HEK293 (cell line): Measurements from ENCODE around the gene MYO7B.

ENCODE experiments used
- CTCF ChIA-PET: fragments of 350-600 bp; formaldehyde crosslinking; extraction: SDS; loops from one replicate; lab custom pipeline; 2021; ENCODE audit warnings: antibody characterized with exemption; lab: Yijun Ruan, JAX
- POLR2A ChIA-PET: fragments of 300-600 bp; formaldehyde crosslinking; extraction: SDS; loops from one replicate; lab custom pipeline; 2020; ENCODE audit warnings: antibody characterized with exemption, inconsistent platforms; lab: Yijun Ruan, JAX
- H3K27ac ChIP-seq: fragments of 200-500 bp; sonication (Bioruptor generic); 2 replicates; pipeline ENCODE4 v1.5.1; 2014; ENCODE audit warnings: low read depth, low read length, control low read depth, inconsistent platforms; ENCODE audit errors: extremely low read depth
- H3K36me3 ChIP-seq, 2 experiments: fragments of 200-500 bp in 1 of 2; sonication (Bioruptor generic) in 1 of 2; 1 replicate in 1 of 2; 2 replicates in 1 of 2; pipeline ENCODE4 v1.5.1; 2014 to 2017; ENCODE audit warnings: inconsistent platforms in 2 of 2, low read length in 2 of 2; ENCODE audit not compliant: control insufficient read depth in 2 of 2, insufficient read depth in 1 of 2
- H3K4me1 ChIP-seq: fragments of 200-500 bp; sonication (Bioruptor generic); 2 replicates; pipeline ENCODE4 v1.5.1; 2014; ENCODE audit warnings: mild to moderate bottlenecking, low read length, inconsistent platforms; ENCODE audit not compliant: control insufficient read depth, insufficient read depth
- H3K4me3 ChIP-seq: 2 replicates; pipeline ENCODE4 v1.5.1; 2011; ENCODE audit warnings: low read depth, mild to moderate bottlenecking, control low read depth, low read length, moderate library complexity
- H3K9me3 ChIP-seq: fragments of 200-500 bp; sonication (Bioruptor generic); 2 replicates; pipeline ENCODE4 v1.5.1; 2014; ENCODE audit warnings: low read depth, low read length, inconsistent platforms; ENCODE audit not compliant: control insufficient read depth, insufficient read depth
- IKZF3 ChIP-seq: fragments of 450-650 bp; IDR thresholded peaks from 2 replicates; pipeline ENCODE4 v1.5.0; 2018; ENCODE audit warnings: missing biosample characterization, mild to moderate bottlenecking, missing genetic modification characterization, moderate library complexity
- KLF10 ChIP-seq: fragments of 450-650 bp; IDR thresholded peaks from 2 replicates; pipeline ENCODE4 v1.5.1; 2018; ENCODE audit warnings: missing biosample characterization, mild to moderate bottlenecking, missing genetic modification characterization
- KLF17 ChIP-seq: fragments of 450-650 bp; formaldehyde crosslinking; IDR thresholded peaks from 2 replicates; pipeline ENCODE4 v1.5.1; 2016; ENCODE audit warnings: missing biosample characterization, missing genetic modification characterization
- MYNN ChIP-seq: fragments of 450-650 bp; formaldehyde crosslinking; IDR thresholded peaks from 2 replicates; pipeline ENCODE4 v1.5.1; 2016; ENCODE audit warnings: missing biosample characterization, missing genetic modification characterization, borderline replicate concordance
- ZBTB17 ChIP-seq: fragments of 450-650 bp; formaldehyde crosslinking; IDR thresholded peaks from 2 replicates; pipeline ENCODE4 v1.5.1; 2016; ENCODE audit warnings: missing biosample characterization, missing genetic modification characterization
- ZNF112 ChIP-seq: fragments of 450-650 bp; formaldehyde crosslinking; IDR thresholded peaks from 2 replicates; pipeline ENCODE4 v1.5.0; 2017; ENCODE audit warnings: missing biosample characterization, missing genetic modification characterization
- ZNF133 ChIP-seq: fragments of 450-650 bp; formaldehyde crosslinking; IDR thresholded peaks from 2 replicates; pipeline ENCODE4 v1.5.1; 2016; ENCODE audit warnings: missing biosample characterization, missing genetic modification characterization
- ZNF138 ChIP-seq: fragments of 450-650 bp; formaldehyde crosslinking; IDR thresholded peaks from 2 replicates; pipeline ENCODE4 v1.5.1; 2016; ENCODE audit warnings: missing biosample characterization, missing genetic modification characterization, borderline replicate concordance
- ZNF211 ChIP-seq: fragments of 450-650 bp; formaldehyde crosslinking; IDR thresholded peaks from 2 replicates; pipeline ENCODE4 v1.5.1; 2016; ENCODE audit warnings: low read depth, missing biosample characterization, missing genetic modification characterization
- ZNF24 ChIP-seq: fragments of 450-650 bp; formaldehyde crosslinking; IDR thresholded peaks from 2 replicates; pipeline ENCODE4 v1.5.1; 2016; ENCODE audit warnings: missing biosample characterization, missing genetic modification characterization
- ZNF302 ChIP-seq: fragments of 450-650 bp; formaldehyde crosslinking; IDR thresholded peaks from 2 replicates; pipeline ENCODE4 v1.5.1; 2016; ENCODE audit warnings: missing biosample characterization, missing genetic modification characterization, low read depth
- ZNF324 ChIP-seq: fragments of 450-650 bp; formaldehyde crosslinking; IDR thresholded peaks from 2 replicates; pipeline ENCODE4 v1.5.1; 2016; ENCODE audit warnings: missing biosample characterization, missing genetic modification characterization
- ZNF335 ChIP-seq: fragments of 450-650 bp; formaldehyde crosslinking; conservative IDR thresholded peaks from 2 replicates; pipeline ENCODE4 v1.5.1; 2016; ENCODE audit warnings: missing biosample characterization, missing genetic modification characterization
- ZNF341 ChIP-seq: fragments of 450-650 bp; formaldehyde crosslinking; IDR thresholded peaks from 2 replicates; pipeline ENCODE4; 2016; ENCODE audit warnings: low read depth, missing biosample characterization, missing genetic modification characterization
- ZNF350 ChIP-seq: fragments of 450-650 bp; formaldehyde crosslinking; IDR thresholded peaks from 2 replicates; pipeline ENCODE4 v1.5.0; 2017; ENCODE audit warnings: missing biosample characterization, mild to moderate bottlenecking, missing genetic modification characterization
- ZNF391 ChIP-seq: fragments of 450-650 bp; formaldehyde crosslinking; IDR thresholded peaks from 2 replicates; pipeline ENCODE4 v1.5.1; 2016; ENCODE audit warnings: low read depth, missing biosample characterization, missing genetic modification characterization, borderline replicate concordance
- ZNF416 ChIP-seq: fragments of 450-650 bp; formaldehyde crosslinking; IDR thresholded peaks from 2 replicates; pipeline ENCODE4 v1.5.1; 2016; ENCODE audit warnings: missing biosample characterization, missing genetic modification characterization
- ZNF510 ChIP-seq: fragments of 450-650 bp; formaldehyde crosslinking; IDR thresholded peaks from 2 replicates; pipeline ENCODE4 v1.5.1; 2018; ENCODE audit warnings: mild to moderate bottlenecking, missing genetic modification characterization, missing biosample characterization; ENCODE audit not compliant: insufficient replicate concordance
- ZNF610 ChIP-seq: fragments of 450-650 bp; formaldehyde crosslinking; IDR thresholded peaks from 2 replicates; pipeline ENCODE4 v1.5.1; 2016; ENCODE audit warnings: missing biosample characterization, missing genetic modification characterization, borderline replicate concordance
- ZNF76 ChIP-seq: fragments of 450-650 bp; formaldehyde crosslinking; IDR thresholded peaks from 2 replicates; pipeline ENCODE4; 2016; ENCODE audit warnings: low read depth, missing biosample characterization, missing genetic modification characterization, borderline replicate concordance

The MYO7B gene

GRCh38 chr2:127517465-127517864 lies 18.0 kb upstream of the MYO7B start:
- ChIA-PET CTCF (interaction anchor here (0.7 kb wide), 1 partner anchor 367 kb away, joined by 3 read pairs; no protein-coding TSS in a partner anchor), POLR2A (interaction anchor here (0.5 to 1.6 kb wide), 2 partner anchors 9 to 160 kb away, joined by 4 to 5 read pairs; partner anchors contain the start of gene IWS1)
- Histone ChIP-seq H3K9me3 (no peaks in the 10 kb centered on the region), H3K36me3 (peaks cover 33 to 85% of the 10 kb centered on the region in 2 experiments), H3K4me1 (0 out of 2 replicates have a peak, but pooled peaks cover 4% of the 10 kb centered on the region), H3K27ac (no peak overlapping the region), H3K4me3 (no peak overlapping the region)
- TF ChIP-seq ZNF335, result no peak
- TF ChIP-seq KLF17 (tag by site-specific recombination), result no peak
- TF ChIP-seq IKZF3 (tag by site-specific recombination), result no peak
- TF ChIP-seq ZNF138 (tag by site-specific recombination), result no peak
- TF ChIP-seq MYNN (tag by site-specific recombination), result no peak
- TF ChIP-seq ZBTB17 (tag by site-specific recombination), result no peak
- no peak for TF ChIP-seq ZNF416
- TF ChIP-seq ZNF324 (tag by site-specific recombination), result no peak
- TF ChIP-seq ZNF112 (tag by site-specific recombination), result no peak

GRCh38 chr2:127520424-127520823 lies 15.1 kb upstream of the MYO7B start:
- H3K4me1 ChIP-seq, result no peaks in the 10 kb centered on the region
- peaks cover 44 to 86% of the 10 kb centered on the region in 2 experiments for H3K36me3 ChIP-seq
- CTCF ChIA-PET, result no interaction called here
- no peak overlapping the region for H3K27ac ChIP-seq
- H3K9me3 ChIP-seq, result no peaks in the 10 kb centered on the region
- no peak overlapping the region for H3K4me3 ChIP-seq
- TF ChIP-seq ZNF133 (tag by site-specific recombination), result peak; percentile 63
- no peak for TF ChIP-seq ZNF211 (tag by site-specific recombination)
- POLR2A ChIA-PET, result no interaction called here

- no peaks in the 10 kb centered on the region for H3K9me3 ChIP-seq
- TF ChIP-seq ZNF24 (tag by site-specific recombination) (no peak), ZNF76 (no peak), ZNF391 (tag by site-specific recombination) (no peak), KLF10 (tag by site-specific recombination) (no peak), ZNF610 (tag by site-specific recombination) (no peak), ZNF350 (tag by site-specific recombination) (no peak), ZNF341 (no peak), ZNF510 (tag by site-specific recombination) (no peak), ZNF302 (no peak)
- TF ChIP-seq, all 188 proteins: peak for 0
- ChIA-PET CTCF (no interaction called here), POLR2A (no interaction called here)
- Histone ChIP-seq H3K4me1 (peaks cover 4% of the 10 kb centered on the region; the same call in 1 of the 2 replicates), H3K27ac (no peak overlapping the region), H3K4me3 (no peak overlapping the region), H3K36me3 (peaks cover 30 to 58% of the 10 kb centered on the region in 2 experiments)
Measured at GRCh38 chr2:127523269-127523939, 12.1 kb upstream of the MYO7B start.
